D721Med (cell line): Measurements from ENCODE around the gene TCL1B.

ENCODE experiments used
- DNase-seq: peaks from one replicate; pipeline ENCODE4 v3.0.0; 2011; ENCODE audit warnings: low spot score; ENCODE audit not compliant: insufficient read length
- FAIRE-seq: peaks from 2 replicates; lab custom pipeline; 2011; peaks lifted over from hg19 to GRCh38; lab: Jason Lieb, UNC
- TF ChIP-seq, protein P1 (sequence below): IDR thresholded peaks from 2 replicates; pipeline ENCODE4 v1.5.1; 2012; ENCODE audit warnings: mild to moderate bottlenecking, control low read depth; ENCODE audit not compliant: insufficient read depth; ENCODE audit errors: missing control alignments

The TCL1B gene

GRCh38 chr14:95651821-95652583 lies 34.2 kb upstream of the TCL1B start:
- TF ChIP-seq, protein P1, sequence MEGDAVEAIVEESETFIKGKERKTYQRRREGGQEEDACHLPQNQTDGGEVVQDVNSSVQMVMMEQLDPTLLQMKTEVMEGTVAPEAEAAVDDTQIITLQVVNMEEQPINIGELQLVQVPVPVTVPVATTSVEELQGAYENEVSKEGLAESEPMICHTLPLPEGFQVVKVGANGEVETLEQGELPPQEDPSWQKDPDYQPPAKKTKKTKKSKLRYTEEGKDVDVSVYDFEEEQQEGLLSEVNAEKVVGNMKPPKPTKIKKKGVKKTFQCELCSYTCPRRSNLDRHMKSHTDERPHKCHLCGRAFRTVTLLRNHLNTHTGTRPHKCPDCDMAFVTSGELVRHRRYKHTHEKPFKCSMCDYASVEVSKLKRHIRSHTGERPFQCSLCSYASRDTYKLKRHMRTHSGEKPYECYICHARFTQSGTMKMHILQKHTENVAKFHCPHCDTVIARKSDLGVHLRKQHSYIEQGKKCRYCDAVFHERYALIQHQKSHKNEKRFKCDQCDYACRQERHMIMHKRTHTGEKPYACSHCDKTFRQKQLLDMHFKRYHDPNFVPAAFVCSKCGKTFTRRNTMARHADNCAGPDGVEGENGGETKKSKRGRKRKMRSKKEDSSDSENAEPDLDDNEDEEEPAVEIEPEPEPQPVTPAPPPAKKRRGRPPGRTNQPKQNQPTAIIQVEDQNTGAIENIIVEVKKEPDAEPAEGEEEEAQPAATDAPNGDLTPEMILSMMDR: no peak
- DNase-seq: no peak
- FAIRE-seq: no peak

- FAIRE-seq: no peak
These were observed 33.5 kb upstream of the TCL1B start for GRCh38 chr14:95652690-95653089.

DNA sequence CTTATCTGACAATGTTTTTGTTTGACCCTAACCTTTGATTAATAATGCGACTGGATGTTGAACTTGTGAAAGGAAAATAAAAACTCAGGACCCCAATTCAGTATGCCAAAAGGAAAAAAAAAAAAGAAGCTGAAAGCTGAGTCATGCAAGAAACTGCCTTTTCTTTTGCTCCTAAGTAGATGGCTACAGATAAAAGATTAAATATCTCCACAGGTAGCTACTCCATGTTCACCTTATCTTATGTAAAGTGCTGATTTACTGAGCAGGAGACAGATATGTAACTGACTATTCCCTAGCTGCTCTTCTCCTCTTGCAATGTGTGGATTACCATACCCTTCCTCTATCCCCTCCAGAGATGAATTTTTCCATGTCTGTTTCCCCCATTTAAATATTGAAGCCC lies 30.8 kb upstream of the TCL1B start:
- DNase-seq (no peak), FAIRE-seq (no peak)
- TF ChIP-seq, protein P1: no peak

More at GRCh38 chr14:95652690-95653089, 33.5 kb upstream of the TCL1B start:
- TF ChIP-seq, protein P1: no peak
- DNase-seq: no peak

- no peak for DNase-seq
- FAIRE-seq: no peak
These were observed 29.6 kb upstream of the TCL1B start for GRCh38 chr14:95656634-95657033.

DNA sequence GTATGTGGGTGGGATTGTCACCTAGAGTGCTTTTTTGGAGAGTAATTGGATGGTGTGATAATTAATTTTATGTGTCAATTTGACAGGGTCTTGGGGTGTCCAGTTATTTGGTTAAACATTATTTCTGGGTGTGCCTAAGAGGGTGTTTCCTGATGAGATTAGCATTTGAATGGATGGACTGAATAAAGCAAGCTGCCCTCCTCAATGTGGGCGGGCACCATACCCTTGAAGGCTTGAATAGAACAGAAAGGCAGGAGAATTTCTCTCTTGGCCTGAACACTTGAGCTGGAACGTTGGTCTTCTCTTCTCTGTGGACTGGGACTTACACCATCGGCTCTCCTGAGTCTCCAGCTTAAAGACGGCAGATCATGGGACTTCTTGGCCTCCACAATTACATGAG lies 28.8 kb upstream of the TCL1B start:
- DNase-seq (no peak), FAIRE-seq (no peak)
- TF ChIP-seq, protein P1: no peak

More at GRCh38 chr14:95656634-95657033, 29.6 kb upstream of the TCL1B start:
- TF ChIP-seq, protein P1: no peak

GRCh38 chr14:95659293-95659989 lies 26.8 kb upstream of the TCL1B start:
- DNase-seq (no peak), FAIRE-seq (no peak)
- TF ChIP-seq, protein P1: no peak

- no peak for FAIRE-seq
- TF ChIP-seq, protein P1: no peak
- DNase-seq: no peak
These were observed 26.2 kb upstream of the TCL1B start for GRCh38 chr14:95659990-95660385.
